ENCODE results near the gene FIGLA. TPM values are rescaled to one million over a fixed set of nuclear protein-coding genes. Genes with fewer than 3 reads are reported as not detected.
A peak's percentile ranks its signal among the peaks of the same experiment; 100 is the strongest.

The FIGLA gene
- total and polyA plus RNA-seq, 11 donors = not detected

GRCh38 chr2:70828115-70828514, 37.7 kb upstream of the FIGLA start:
- WGBS, 4 donors = 70 to 87% (median 82%) methylated on average over 5 of the region's 5 CpGs
- ATAC-seq (no peak), DNase-seq (no peak)
- no peaks in the 10 kb centered on the region for H3K27me3 ChIP-seq
- no peak overlapping the region for H3K4me3 ChIP-seq
- H3K9me3 ChIP-seq = no peaks in the 10 kb centered on the region
- H3K36me3 ChIP-seq = no peaks in the 10 kb centered on the region
- no peak overlapping the region for H3K27ac ChIP-seq
- TF ChIP-seq POLR2A (IDR thresholded peaks at IDR 0.05) (no peak), CTCF (IDR thresholded peaks at IDR 0.05) (no peak)
- peaks cover 0 to 48% (median 11%) of the 10 kb centered on the region in 12 donors for H3K4me1 ChIP-seq
- intact Hi-C loops (cut with DNase I) = no loop called here

- intact Hi-C loops (cut with DNase I) = no loop called here
- Histone ChIP-seq H3K27me3 (no peaks in the 10 kb centered on the region), H3K4me3 (no peak overlapping the region), H3K4me1 (peaks cover 0 to 46% (median 11%) of the 10 kb centered on the region in 12 donors), H3K36me3 (no peaks in the 10 kb centered on the region), H3K27ac (peak overlapping the region in 1 of 12 donors; percentile 34), H3K9me3 (no peaks in the 10 kb centered on the region)
- ATAC-seq (no peak), DNase-seq (no peak)
- WGBS, 4 donors = 72 to 77% (median 75%) methylated on average over 5 of the region's 5 CpGs
- TF ChIP-seq CTCF (IDR thresholded peaks at IDR 0.05) (no peak), POLR2A (IDR thresholded peaks at IDR 0.05) (no peak)
Measured at GRCh38 chr2:70827388-70827787, 36.9 kb upstream of the FIGLA start.

GRCh38 chr2:70826696-70827350, 36.4 kb upstream of the FIGLA start:
- Histone ChIP-seq H3K36me3 (no peaks in the 10 kb centered on the region), H3K9me3 (no peaks in the 10 kb centered on the region), H3K27ac (peak overlapping the region in 1 of 12 donors; percentile 34), H3K4me1 (peaks cover 0 to 43% (median 11%) of the 10 kb centered on the region in 12 donors), H3K4me3 (no peak overlapping the region), H3K27me3 (no peaks in the 10 kb centered on the region)
- TF ChIP-seq POLR2A (IDR thresholded peaks at IDR 0.05) (no peak), CTCF (IDR thresholded peaks at IDR 0.05) (no peak)
- DNase-seq = no peak
- no peak for ATAC-seq
- WGBS, 4 donors = 59 to 69% (median 62%) methylated on average over 4 of the region's 4 CpGs
- intact Hi-C loops (cut with DNase I) = no loop called here

DNA sequence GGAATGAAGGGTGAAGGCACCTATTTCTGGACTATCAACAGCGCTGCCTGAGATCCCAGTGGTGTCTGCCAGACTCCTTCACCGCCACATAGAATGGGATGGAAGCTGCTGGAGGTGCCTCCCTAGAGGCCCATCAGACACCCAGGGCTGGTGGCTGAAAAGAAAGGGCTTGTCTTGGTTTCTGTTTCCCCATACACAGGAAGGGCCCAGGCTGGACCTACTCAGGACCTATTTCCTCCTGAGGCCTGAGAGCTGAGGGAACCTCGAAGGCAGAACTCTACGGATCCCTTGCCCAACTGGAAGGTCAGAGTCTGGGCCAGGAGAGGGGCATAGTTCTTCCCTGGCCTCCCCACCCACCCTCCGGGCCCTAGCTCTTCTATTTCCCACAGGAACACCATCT, 32.8 kb upstream of the FIGLA start:
- H3K27me3 ChIP-seq = peaks cover 0 to 7% (median 0%) of the 10 kb centered on the region in 9 donors
- H3K4me3 ChIP-seq = no peak overlapping the region
- H3K27ac ChIP-seq = no peak overlapping the region
- 76 to 84% (median 79%) methylated on average over 5 of the region's 5 CpGs for WGBS, 4 donors
- DNase-seq (no peak), ATAC-seq (no peak)
- TF ChIP-seq CTCF (IDR thresholded peaks at IDR 0.05) = no peak
- TF ChIP-seq POLR2A (IDR thresholded peaks at IDR 0.05) = no peak
- no peaks in the 10 kb centered on the region for H3K9me3 ChIP-seq
- H3K4me1 ChIP-seq = peaks cover 0 to 20% (median 0%) of the 10 kb centered on the region in 12 donors
- H3K36me3 ChIP-seq = no peaks in the 10 kb centered on the region
- intact Hi-C loops (cut with DNase I) = no loop called here
